ENCODE data around the gene PARD3B.

- TF ChIP-seq CTCF (IDR thresholded peaks at IDR 0.05) (no peak), POLR2A (IDR thresholded peaks at IDR 0.05) (no peak)
Observed at GRCh38 chr2:205270689-205271088, 725.4 kb downstream of the PARD3B start.
